ENCODE data around the gene TRIM2.

- TF ChIP-seq, protein P1, sequence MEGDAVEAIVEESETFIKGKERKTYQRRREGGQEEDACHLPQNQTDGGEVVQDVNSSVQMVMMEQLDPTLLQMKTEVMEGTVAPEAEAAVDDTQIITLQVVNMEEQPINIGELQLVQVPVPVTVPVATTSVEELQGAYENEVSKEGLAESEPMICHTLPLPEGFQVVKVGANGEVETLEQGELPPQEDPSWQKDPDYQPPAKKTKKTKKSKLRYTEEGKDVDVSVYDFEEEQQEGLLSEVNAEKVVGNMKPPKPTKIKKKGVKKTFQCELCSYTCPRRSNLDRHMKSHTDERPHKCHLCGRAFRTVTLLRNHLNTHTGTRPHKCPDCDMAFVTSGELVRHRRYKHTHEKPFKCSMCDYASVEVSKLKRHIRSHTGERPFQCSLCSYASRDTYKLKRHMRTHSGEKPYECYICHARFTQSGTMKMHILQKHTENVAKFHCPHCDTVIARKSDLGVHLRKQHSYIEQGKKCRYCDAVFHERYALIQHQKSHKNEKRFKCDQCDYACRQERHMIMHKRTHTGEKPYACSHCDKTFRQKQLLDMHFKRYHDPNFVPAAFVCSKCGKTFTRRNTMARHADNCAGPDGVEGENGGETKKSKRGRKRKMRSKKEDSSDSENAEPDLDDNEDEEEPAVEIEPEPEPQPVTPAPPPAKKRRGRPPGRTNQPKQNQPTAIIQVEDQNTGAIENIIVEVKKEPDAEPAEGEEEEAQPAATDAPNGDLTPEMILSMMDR (IDR thresholded peaks at IDR 0.05) = no peak
- no peak for TF ChIP-seq POLR2A (IDR thresholded peaks at IDR 0.05)
- TF ChIP-seq POLR2AphosphoS5 (IDR thresholded peaks at IDR 0.05) = no peak
- TF ChIP-seq EP300 (IDR thresholded peaks at IDR 0.05; ENCODE audit: low read depth) = no peak
These were observed 70.7 kb downstream of the TRIM2 start for GRCh38 chr4:153274967-153275366.

All from transverse colon (tissue), 4 donors.